ENCODE results near the gene SOX5. TPM values are rescaled to one million over a fixed set of nuclear protein-coding genes. Genes with fewer than 3 reads are reported as not detected.

SOX5 gene
- polyA plus RNA-seq, 1 of the 3 experiments (the other 2 are of a cell fraction) = 0.21 TPM

- Histone ChIP-seq H3K36me3 (replicated peaks in 1 of 2; ENCODE audit: control insufficient read depth in 1 of 2, insufficient read depth in 2 of 2, low read length in 1 of 2) (no peaks in the 10 kb centered on the region), H3K27me3 (ENCODE audit: insufficient read depth) (no peaks in the 10 kb centered on the region), H3K9me3 (no peaks in the 10 kb centered on the region), H4K20me1 (ENCODE audit: insufficient read depth) (no peaks in the 10 kb centered on the region), H3K9me2 (no peaks in the 10 kb centered on the region; the same call in 1 of the 2 replicates), H3K79me2 (ENCODE audit: insufficient read depth) (no peaks in the 10 kb centered on the region), H3K4me3 (ENCODE audit: low read depth in 2 of 2, low read length in 1 of 2) (no peak overlapping the region), H3K27ac (ENCODE audit: low read depth in 2 of 2, low read length in 1 of 2) (no peak overlapping the region), H2AFZ (ENCODE audit: low read depth) (no peak overlapping the region), H3K4me2 (no peak overlapping the region), H3K4me1 (ENCODE audit: control insufficient read depth in 1 of 2, insufficient read depth in 2 of 2, low read depth in 1 of 2, low read length in 1 of 2) (no peaks in the 10 kb centered on the region), H3K9ac (no peak overlapping the region), H3F3A (replicated peaks; ENCODE audit: insufficient read depth) (no peaks in the 10 kb centered on the region)
- POLR2A ChIA-PET = no interaction called here
- TF ChIP-seq GATA2 (CRISPR knock-in tag; IDR thresholded peaks at IDR 0.05) (no peak), JUND (IDR thresholded peaks at IDR 0.05) (no peak), CTCF (IDR thresholded peaks at IDR 0.05) (no peak), TEAD4 (IDR thresholded peaks at IDR 0.05; ENCODE audit: borderline replicate concordance, insufficient read depth) (no peak), FOXJ3 (CRISPR knock-in tag; IDR thresholded peaks at IDR 0.05) (no peak), REST (IDR thresholded peaks at IDR 0.05; ENCODE audit: low read depth, low read length) (no peak), USF1 (IDR thresholded peaks at IDR 0.05; ENCODE audit: borderline replicate concordance, low read depth) (no peak), SMC3 (IDR thresholded peaks at IDR 0.05; ENCODE audit: low read depth, low read length) (no peak), SIN3A (IDR thresholded peaks at IDR 0.05; ENCODE audit: borderline replicate concordance, low read depth, low read length) (no peak)
- 37% methylated on average over 3 of the region's 3 CpGs for WGBS (ENCODE audit: low lambda C conversion rate)
- no peak for DNase-seq
- CTCF ChIA-PET = no interaction called here
Measured at GRCh38 chr12:23853640-23854039, 95.8 kb downstream of the SOX5 start.

- Histone ChIP-seq H2AFZ (ENCODE audit: low read depth) (no peak overlapping the region), H4K20me1 (ENCODE audit: insufficient read depth) (no peaks in the 10 kb centered on the region), H3K9me2 (no peaks in the 10 kb centered on the region; the same call in 1 of the 2 replicates), H3K9ac (no peak overlapping the region), H3K4me1 (ENCODE audit: control insufficient read depth in 1 of 2, insufficient read depth in 2 of 2, low read depth in 1 of 2, low read length in 1 of 2) (no peaks in the 10 kb centered on the region; a peak in 1 of 4 replicates), H3K27ac (ENCODE audit: low read depth in 2 of 2, low read length in 1 of 2) (no peak overlapping the region), H3K4me2 (no peak overlapping the region), H3K9me3 (no peaks in the 10 kb centered on the region), H3K79me2 (ENCODE audit: insufficient read depth) (no peaks in the 10 kb centered on the region), H3F3A (replicated peaks; ENCODE audit: insufficient read depth) (no peaks in the 10 kb centered on the region), H3K27me3 (ENCODE audit: insufficient read depth) (no peaks in the 10 kb centered on the region), H3K4me3 (ENCODE audit: low read depth in 2 of 2, low read length in 1 of 2) (no peak overlapping the region), H3K36me3 (replicated peaks in 1 of 2; ENCODE audit: control insufficient read depth in 1 of 2, insufficient read depth in 2 of 2, low read length in 1 of 2) (no peaks in the 10 kb centered on the region)
- 62% methylated on average over 2 of the region's 2 CpGs for WGBS (ENCODE audit: low lambda C conversion rate)
- CTCF ChIA-PET = no interaction called here
- POLR2A ChIA-PET = no interaction called here
- no peak for DNase-seq
- no peak for TF ChIP-seq SMC3 (IDR thresholded peaks at IDR 0.05; ENCODE audit: low read depth, low read length)
- TF ChIP-seq USF1 (IDR thresholded peaks at IDR 0.05; ENCODE audit: borderline replicate concordance, low read depth) = no peak
- no peak for TF ChIP-seq EP300 (IDR thresholded peaks at IDR 0.05; ENCODE audit: borderline replicate concordance in 1 of 2, low read depth in 1 of 2, low read length in 1 of 2)
- no peak for TF ChIP-seq POLR2AphosphoS5 (IDR thresholded peaks at IDR 0.05; ENCODE audit: low read depth, low read length)
- TF ChIP-seq FOXM1 (IDR thresholded peaks at IDR 0.05; ENCODE audit: low read depth) = no peak
- no peak for TF ChIP-seq ELF1 (IDR thresholded peaks at IDR 0.05)
- TF ChIP-seq CHD2 (IDR thresholded peaks at IDR 0.05; ENCODE audit: low read length, partially characterized antibody) = no peak
- no peak for TF ChIP-seq MEF2A (IDR thresholded peaks at IDR 0.05; ENCODE audit: borderline replicate concordance, low read depth)
- TF ChIP-seq EZH2phosphoT487 (IDR thresholded peaks at IDR 0.05; ENCODE audit: borderline replicate concordance, low read depth) = no peak
- no peak for TF ChIP-seq RCOR1 (IDR thresholded peaks at IDR 0.05; ENCODE audit: low read length)
- no peak for TF ChIP-seq IRF3 (IDR thresholded peaks at IDR 0.05; ENCODE audit: low read depth, low read length)
- no peak for TF ChIP-seq TCF12 (IDR thresholded peaks at IDR 0.05)
- no peak for TF ChIP-seq JUND (IDR thresholded peaks at IDR 0.05)
Measured at GRCh38 chr12:23851602-23852001, 97.9 kb downstream of the SOX5 start.

Data from SK-N-SH (cell line).